ENCODE data around the gene SNTN. TPM values are rescaled to one million over a fixed set of nuclear protein-coding genes. Genes with fewer than 3 reads are reported as not detected.

Gene SNTN
- total RNA-seq, result not detected

DNA sequence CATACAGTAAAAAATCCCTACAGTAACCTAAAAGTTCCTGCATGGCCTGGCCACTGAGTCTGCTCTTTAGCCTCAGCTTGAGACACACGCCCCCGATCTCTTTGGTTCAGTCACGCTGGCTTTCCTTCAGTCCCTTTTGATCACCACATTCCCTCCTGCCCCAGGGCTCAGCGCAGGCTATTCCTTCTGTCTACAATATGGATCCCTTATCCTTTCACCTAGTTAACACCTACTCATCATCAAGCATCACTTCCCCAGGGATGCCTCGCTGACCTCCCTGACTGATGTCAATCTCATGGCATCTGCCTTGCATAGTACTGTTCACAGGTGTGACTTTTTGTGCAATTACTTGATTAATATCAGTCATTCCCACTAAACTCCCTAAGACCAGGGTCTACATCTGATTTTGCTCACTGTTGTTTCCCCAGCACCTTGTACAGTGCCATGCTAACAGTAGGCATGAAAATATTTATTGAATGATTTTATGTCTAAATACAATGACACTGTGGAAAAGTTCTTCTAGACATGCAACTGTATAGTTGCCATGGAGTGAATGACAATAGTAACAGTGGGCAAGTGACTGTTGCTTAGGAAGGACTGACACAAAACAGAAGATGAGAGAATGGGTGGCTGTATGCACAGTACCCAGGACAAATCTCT, at the start of gene SNTN:
TSS of gene SNTN (plus strand) at position 610 of the 660 bp plus-strand sequence. CDS start at position 623, 13 bp downstream.
- ChIA-PET POLR2A (no interaction called here), CTCF (no interaction called here)
- H3K27me3 Mint-ChIP-seq, result no peaks in the 10 kb centered on the region

DNA sequence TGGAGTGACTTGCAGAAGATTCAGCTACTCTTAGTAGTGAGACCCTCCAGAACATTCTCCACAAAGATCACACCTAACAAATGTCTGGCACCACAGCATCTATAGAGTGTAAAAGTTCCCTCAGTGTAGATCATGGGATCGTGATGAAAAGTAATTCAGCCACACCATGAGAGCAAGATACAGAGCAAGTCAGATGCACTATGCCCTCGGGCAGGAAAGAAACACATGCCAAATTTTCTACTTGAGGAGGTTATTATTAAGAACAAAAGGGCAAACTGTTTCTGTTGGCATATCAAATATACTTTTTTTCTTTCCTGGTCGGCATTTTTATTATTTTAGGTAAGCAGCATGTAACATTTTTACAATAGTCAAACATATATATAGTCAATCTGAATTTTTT, 44.8 kb upstream of the SNTN start:
- Mint-ChIP-seq H3K27me3 (no peaks in the 10 kb centered on the region), H3K4me3 (no peak overlapping the region), H3K4me1 (ENCODE audit: low read depth) (no peaks in the 10 kb centered on the region), H3K36me3 (no peaks in the 10 kb centered on the region), H3K9me3 (no peaks in the 10 kb centered on the region), H3K27ac (no peak overlapping the region)
- DNase-seq, result no peak
- CTCF ChIA-PET, result no interaction called here
- POLR2A ChIA-PET, result no interaction called here
- intact Hi-C loops (cut with micrococcal nuclease), result no loop called here

More for the DNA sequence above, at the start of gene SNTN:
- Mint-ChIP-seq H3K9me3 (peaks cover 2% of the 10 kb centered on the region), H3K27ac (no peak within 1 kb of the TSS), H3K36me3 (no peaks in the 10 kb centered on the region), H3K4me1 (ENCODE audit: low read depth) (no peaks in the 10 kb centered on the region), H3K4me3 (no peak within 1 kb of the TSS)
- no peak for DNase-seq
- intact Hi-C loops (cut with micrococcal nuclease), result no loop called here

GRCh38 chr3:63609408-63609807, 43.1 kb upstream of the SNTN start:
- intact Hi-C loops (cut with micrococcal nuclease), result no loop called here
- H3K4me1 Mint-ChIP-seq (ENCODE audit: low read depth), result no peaks in the 10 kb centered on the region
- CTCF ChIA-PET, result no interaction called here

GRCh38 chr3:63609834-63610233, 42.6 kb upstream of the SNTN start:
- no peaks in the 10 kb centered on the region for H3K36me3 Mint-ChIP-seq
- intact Hi-C loops (cut with micrococcal nuclease), result no loop called here
- DNase-seq, result no peak
- no peak overlapping the region for H3K27ac Mint-ChIP-seq
- no peak overlapping the region for H3K4me3 Mint-ChIP-seq
- H3K27me3 Mint-ChIP-seq, result no peaks in the 10 kb centered on the region
- H3K9me3 Mint-ChIP-seq, result no peaks in the 10 kb centered on the region
- H3K4me1 Mint-ChIP-seq (ENCODE audit: low read depth), result no peaks in the 10 kb centered on the region
- ChIA-PET POLR2A (no interaction called here), CTCF (no interaction called here)

More at GRCh38 chr3:63609408-63609807, 43.1 kb upstream of the SNTN start:
- no peaks in the 10 kb centered on the region for H3K27me3 Mint-ChIP-seq
- H3K36me3 Mint-ChIP-seq, result no peaks in the 10 kb centered on the region
- POLR2A ChIA-PET, result no interaction called here
- no peak overlapping the region for H3K4me3 Mint-ChIP-seq
- no peak for DNase-seq
- H3K9me3 Mint-ChIP-seq, result no peaks in the 10 kb centered on the region
- no peak overlapping the region for H3K27ac Mint-ChIP-seq

- Mint-ChIP-seq H3K9me3 (no peaks in the 10 kb centered on the region), H3K27ac (no peak overlapping the region), H3K36me3 (no peaks in the 10 kb centered on the region), H3K4me3 (no peak overlapping the region), H3K27me3 (no peaks in the 10 kb centered on the region), H3K4me1 (ENCODE audit: low read depth) (no peaks in the 10 kb centered on the region)
- ChIA-PET POLR2A (no interaction called here), CTCF (no interaction called here)
- no peak for DNase-seq
- intact Hi-C loops (cut with micrococcal nuclease), result no loop called here
These were observed 41.1 kb upstream of the SNTN start for GRCh38 chr3:63611382-63611781.

GRCh38 chr3:63613561-63613960, 38.9 kb upstream of the SNTN start:
- no peaks in the 10 kb centered on the region for H3K27me3 Mint-ChIP-seq
- intact Hi-C loops (cut with micrococcal nuclease), result no loop called here
- ChIA-PET CTCF (no interaction called here), POLR2A (no interaction called here)
- no peak overlapping the region for H3K27ac Mint-ChIP-seq
- H3K36me3 Mint-ChIP-seq, result no peaks in the 10 kb centered on the region
- H3K4me1 Mint-ChIP-seq (ENCODE audit: low read depth), result no peaks in the 10 kb centered on the region
- no peaks in the 10 kb centered on the region for H3K9me3 Mint-ChIP-seq
- no peak overlapping the region for H3K4me3 Mint-ChIP-seq
- DNase-seq, result no peak

DNA sequence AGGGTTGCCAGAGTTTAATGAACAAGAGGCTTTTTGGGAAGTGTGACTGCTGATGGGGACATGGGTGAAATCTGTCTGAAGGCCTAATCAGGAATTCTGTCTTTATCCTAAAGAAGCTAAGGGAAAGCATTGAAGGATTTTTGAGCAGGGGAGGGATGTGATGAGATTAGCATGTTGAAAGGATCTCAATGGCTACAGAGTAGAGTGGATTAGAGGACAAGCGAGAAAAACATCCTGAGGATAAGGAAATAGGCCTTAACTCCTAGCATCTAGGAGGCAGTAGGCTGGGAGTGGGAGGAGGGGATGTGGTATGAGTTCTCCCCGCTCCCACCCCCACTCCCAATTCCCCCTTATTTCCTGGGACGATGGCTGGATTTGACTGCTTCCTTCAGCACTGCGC, 35.1 kb upstream of the SNTN start:
- ChIA-PET CTCF (no interaction called here), POLR2A (no interaction called here)
- H3K4me3 Mint-ChIP-seq, result no peak overlapping the region
- H3K9me3 Mint-ChIP-seq, result peaks cover 8% of the 10 kb centered on the region
- H3K4me1 Mint-ChIP-seq (ENCODE audit: low read depth), result no peaks in the 10 kb centered on the region
- no peaks in the 10 kb centered on the region for H3K36me3 Mint-ChIP-seq
- no peak overlapping the region for H3K27ac Mint-ChIP-seq
- H3K27me3 Mint-ChIP-seq, result no peaks in the 10 kb centered on the region
- DNase-seq, result no peak
- intact Hi-C loops (cut with micrococcal nuclease), result no loop called here

DNA sequence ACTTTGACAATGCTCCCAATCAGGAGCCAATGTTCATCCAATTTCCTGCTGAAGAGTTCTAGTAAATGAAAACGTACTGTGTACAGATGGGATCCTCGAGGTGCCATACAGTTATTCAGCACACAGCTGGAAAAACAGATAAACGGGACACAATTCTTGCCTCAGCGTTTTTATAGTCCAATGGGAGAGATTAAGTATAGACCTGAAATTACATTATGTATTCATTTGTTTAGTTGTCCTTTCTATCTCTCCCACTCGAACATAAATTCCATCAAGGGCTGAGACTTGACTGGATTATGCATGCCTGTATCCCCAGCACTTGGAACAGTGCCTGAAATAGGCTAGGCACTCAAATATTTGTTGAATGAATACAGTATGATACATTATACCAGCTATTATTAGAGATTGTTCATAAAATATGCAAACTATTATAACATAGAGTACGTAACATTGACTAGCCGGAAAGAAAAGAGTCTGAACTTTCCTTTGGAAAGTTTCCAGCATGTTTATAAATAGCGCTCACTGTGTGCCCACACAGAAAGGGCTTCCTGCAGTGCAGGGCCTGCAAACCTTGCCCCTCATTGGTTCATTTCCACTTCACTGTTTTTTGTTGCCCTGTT, 27.4 kb upstream of the SNTN start:
- Mint-ChIP-seq H3K27ac (no peak overlapping the region), H3K27me3 (peaks cover 2% of the 10 kb centered on the region), H3K4me1 (ENCODE audit: low read depth) (no peaks in the 10 kb centered on the region), H3K9me3 (peaks cover 5% of the 10 kb centered on the region), H3K4me3 (no peak overlapping the region), H3K36me3 (no peaks in the 10 kb centered on the region)
- intact Hi-C loops (cut with micrococcal nuclease), result no loop called here
- CTCF ChIA-PET, result no interaction called here
- POLR2A ChIA-PET, result no interaction called here
- DNase-seq, result no peak

- Mint-ChIP-seq H3K27me3 (peaks cover 1% of the 10 kb centered on the region), H3K9me3 (peaks cover 5% of the 10 kb centered on the region), H3K4me3 (no peak overlapping the region), H3K36me3 (no peaks in the 10 kb centered on the region), H3K4me1 (ENCODE audit: low read depth) (no peaks in the 10 kb centered on the region), H3K27ac (no peak overlapping the region)
- DNase-seq, result no peak
- intact Hi-C loops (cut with micrococcal nuclease), result no loop called here
- ChIA-PET POLR2A (no interaction called here), CTCF (no interaction called here)
These were observed 20.8 kb upstream of the SNTN start for GRCh38 chr3:63631670-63632069.

- H3K27ac Mint-ChIP-seq, result no peak overlapping the region
- CTCF ChIA-PET, result no interaction called here
These were observed 17.3 kb upstream of the SNTN start for GRCh38 chr3:63635186-63635585.

DNA sequence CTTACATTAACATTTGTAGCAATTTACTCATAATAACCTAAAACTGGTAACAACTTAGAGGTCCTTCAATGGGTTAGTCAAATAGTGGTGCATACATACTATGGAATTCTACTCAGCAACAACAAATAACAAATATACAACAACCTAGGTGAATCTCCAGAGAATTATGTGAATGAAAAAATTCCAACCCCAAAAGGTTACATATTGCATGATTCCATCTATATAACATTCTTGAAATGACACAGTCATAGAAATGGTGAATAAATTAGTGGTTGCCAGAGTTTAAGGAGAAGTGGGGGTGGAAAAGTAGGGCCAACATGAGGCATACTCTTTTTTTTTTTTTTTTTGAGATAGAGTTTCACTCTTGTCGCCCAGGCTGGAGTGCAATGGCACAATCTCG, 12.7 kb upstream of the SNTN start:
- no peak overlapping the region for H3K4me3 Mint-ChIP-seq
- intact Hi-C loops (cut with micrococcal nuclease), result no loop called here
- POLR2A ChIA-PET, result no interaction called here
- no peaks in the 10 kb centered on the region for H3K4me1 Mint-ChIP-seq (ENCODE audit: low read depth)
- no peaks in the 10 kb centered on the region for H3K36me3 Mint-ChIP-seq
- peaks cover 10% of the 10 kb centered on the region for H3K9me3 Mint-ChIP-seq
- H3K27ac Mint-ChIP-seq, result no peak overlapping the region
- H3K27me3 Mint-ChIP-seq, result peaks cover 3% of the 10 kb centered on the region
- no peak for DNase-seq
- CTCF ChIA-PET, result no interaction called here

More at GRCh38 chr3:63635186-63635585, 17.3 kb upstream of the SNTN start:
- no peak for DNase-seq
- Mint-ChIP-seq H3K9me3 (peaks cover 10% of the 10 kb centered on the region), H3K27me3 (peaks cover 1% of the 10 kb centered on the region), H3K36me3 (no peaks in the 10 kb centered on the region), H3K4me3 (no peak overlapping the region), H3K4me1 (ENCODE audit: low read depth) (no peaks in the 10 kb centered on the region)
- intact Hi-C loops (cut with micrococcal nuclease), result no loop called here
- POLR2A ChIA-PET, result no interaction called here

GRCh38 chr3:63642488-63642887, 10.0 kb upstream of the SNTN start:
- H3K36me3 Mint-ChIP-seq, result no peaks in the 10 kb centered on the region
- DNase-seq, result no peak
- POLR2A ChIA-PET, result no interaction called here
- no peak overlapping the region for H3K27ac Mint-ChIP-seq
- H3K4me1 Mint-ChIP-seq (ENCODE audit: low read depth), result no peaks in the 10 kb centered on the region
- no peak overlapping the region for H3K4me3 Mint-ChIP-seq
- H3K9me3 Mint-ChIP-seq, result peaks cover 2% of the 10 kb centered on the region
- H3K27me3 Mint-ChIP-seq, result peaks cover 3% of the 10 kb centered on the region
- intact Hi-C loops (cut with micrococcal nuclease), result no loop called here
- CTCF ChIA-PET, result no interaction called here

GRCh38 chr3:63644212-63644797, 8.2 kb upstream of the SNTN start:
- peaks cover 3% of the 10 kb centered on the region for H3K27me3 Mint-ChIP-seq
- POLR2A ChIA-PET, result no interaction called here
- no peaks in the 10 kb centered on the region for H3K36me3 Mint-ChIP-seq
- no peak for DNase-seq
- no peaks in the 10 kb centered on the region for H3K4me1 Mint-ChIP-seq (ENCODE audit: low read depth)
- peaks cover 2% of the 10 kb centered on the region for H3K9me3 Mint-ChIP-seq
- intact Hi-C loops (cut with micrococcal nuclease), result no loop called here
- no peak overlapping the region for H3K27ac Mint-ChIP-seq
- H3K4me3 Mint-ChIP-seq, result no peak overlapping the region
- CTCF ChIA-PET, result no interaction called here
